Chondrocyte (in vitro differentiated cells): ENCODE data around the gene ITSN1. TPM values are rescaled to one million over a fixed set of nuclear protein-coding genes. Genes with fewer than 3 reads are reported as not detected.
A peak's percentile ranks its signal among the peaks of the same experiment; 100 is the strongest.
"Not testable (repeated sequence)": the region's sequence is repeated elsewhere in the genome, so short reads cannot be mapped to it uniquely, and the experiment has no call there.

Experiments
- DNase-seq: peaks from one replicate; pipeline ENCODE4 v3.0.0; 2021; ENCODE audit warnings: mixed read lengths, low spot score
- H3K27ac Mint-ChIP-seq: one replicate; pipeline ENCODE4 v1.8.0; 2021; ENCODE audit warnings: mild to moderate bottlenecking, moderate library complexity, mixed read lengths; ENCODE audit not compliant: unreplicated experiment
- H3K27me3 Mint-ChIP-seq: 2 replicates; pipeline ENCODE4 v1.8.0; 2021; ENCODE audit warnings: low read depth, mixed read lengths
- H3K36me3 Mint-ChIP-seq: 2 replicates; pipeline ENCODE4 v1.8.0; 2021; ENCODE audit warnings: low read depth, mixed read lengths
- H3K4me1 Mint-ChIP-seq: 2 replicates; pipeline ENCODE4 v1.8.0; 2021; ENCODE audit warnings: low read depth, mild to moderate bottlenecking, mixed read lengths
- H3K4me3 Mint-ChIP-seq: one replicate; pipeline ENCODE4 v1.8.0; 2021; ENCODE audit warnings: mild to moderate bottlenecking, moderate library complexity, mixed read lengths; ENCODE audit not compliant: unreplicated experiment
- H3K9me3 Mint-ChIP-seq: 2 replicates; pipeline ENCODE4 v1.8.0; 2021; ENCODE audit warnings: low read depth, mixed read lengths
- total RNA-seq: library from RNA; stranded (reverse); gene quantifications from 3 replicates; pipeline ENCODE4 v1.2.1, GENCODE V29; 2021
- TF ChIP-seq, protein P1 (sequence below): fragments of 200-600 bp; sonication (generic); IDR thresholded peaks from 2 replicates; pipeline ENCODE4 v1.5.0; 2021; ENCODE audit warnings: antibody characterized with exemption, mild to moderate bottlenecking, moderate library complexity

Gene ITSN1
- total RNA-seq, 1 donor from 2014 or later = 29.8 TPM

DNA sequence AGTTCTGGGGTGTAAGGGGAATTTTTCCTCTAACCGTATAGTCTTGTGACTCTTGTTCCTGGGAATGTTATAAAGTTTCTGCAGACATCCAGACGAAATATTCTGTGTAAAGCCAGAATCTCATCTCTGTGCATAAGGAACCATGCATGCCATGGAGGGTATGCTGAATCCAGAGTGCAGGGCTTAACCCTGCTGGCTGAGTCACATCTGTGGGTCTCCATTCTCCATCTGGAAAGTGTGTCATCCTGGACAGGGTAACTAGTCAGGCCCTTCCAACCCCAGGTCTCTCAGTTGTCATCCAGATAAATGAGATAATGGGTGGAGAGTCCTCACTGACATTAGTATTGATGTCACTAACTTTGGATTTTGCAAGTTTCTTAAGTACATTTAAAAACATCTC lies 224.5 kb downstream of the ITSN1 start:
- no peak for DNase-seq
- H3K36me3 Mint-ChIP-seq = no peaks in the 10 kb centered on the region

DNA sequence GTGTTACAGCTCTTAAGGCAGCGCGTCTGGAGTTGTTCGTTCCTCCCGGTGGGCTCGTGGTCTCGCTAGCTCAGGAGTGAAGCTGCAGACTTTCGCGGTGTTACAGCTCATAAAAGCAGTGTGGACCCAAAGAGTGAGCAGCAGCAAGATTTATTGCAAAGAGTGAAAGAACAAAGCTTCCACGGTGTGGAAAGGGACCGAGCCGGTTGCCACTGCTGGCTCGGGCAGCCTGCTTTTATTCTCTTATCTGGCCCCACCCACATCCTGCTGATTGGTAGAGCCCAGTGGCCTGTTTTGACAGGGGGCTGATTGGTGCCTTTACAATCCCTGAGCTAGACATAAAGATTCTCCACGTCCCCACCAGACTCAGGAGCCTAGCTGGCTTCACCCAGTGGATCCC lies 225.6 kb downstream of the ITSN1 start:
- H3K4me3 Mint-ChIP-seq, H3K36me3 Mint-ChIP-seq, H3K9me3 Mint-ChIP-seq, H3K27ac Mint-ChIP-seq, H3K4me1 Mint-ChIP-seq, H3K27me3 Mint-ChIP-seq: not testable (repeated sequence)
- peak; percentile 7 for DNase-seq

More for the DNA sequence above, 224.5 kb downstream of the ITSN1 start:
- H3K27me3 Mint-ChIP-seq = no peaks in the 10 kb centered on the region
- no peaks in the 10 kb centered on the region for H3K9me3 Mint-ChIP-seq
- H3K4me3 Mint-ChIP-seq = no peak overlapping the region
- TF ChIP-seq, protein P1, sequence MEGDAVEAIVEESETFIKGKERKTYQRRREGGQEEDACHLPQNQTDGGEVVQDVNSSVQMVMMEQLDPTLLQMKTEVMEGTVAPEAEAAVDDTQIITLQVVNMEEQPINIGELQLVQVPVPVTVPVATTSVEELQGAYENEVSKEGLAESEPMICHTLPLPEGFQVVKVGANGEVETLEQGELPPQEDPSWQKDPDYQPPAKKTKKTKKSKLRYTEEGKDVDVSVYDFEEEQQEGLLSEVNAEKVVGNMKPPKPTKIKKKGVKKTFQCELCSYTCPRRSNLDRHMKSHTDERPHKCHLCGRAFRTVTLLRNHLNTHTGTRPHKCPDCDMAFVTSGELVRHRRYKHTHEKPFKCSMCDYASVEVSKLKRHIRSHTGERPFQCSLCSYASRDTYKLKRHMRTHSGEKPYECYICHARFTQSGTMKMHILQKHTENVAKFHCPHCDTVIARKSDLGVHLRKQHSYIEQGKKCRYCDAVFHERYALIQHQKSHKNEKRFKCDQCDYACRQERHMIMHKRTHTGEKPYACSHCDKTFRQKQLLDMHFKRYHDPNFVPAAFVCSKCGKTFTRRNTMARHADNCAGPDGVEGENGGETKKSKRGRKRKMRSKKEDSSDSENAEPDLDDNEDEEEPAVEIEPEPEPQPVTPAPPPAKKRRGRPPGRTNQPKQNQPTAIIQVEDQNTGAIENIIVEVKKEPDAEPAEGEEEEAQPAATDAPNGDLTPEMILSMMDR = no peak
- H3K27ac Mint-ChIP-seq = no peak overlapping the region
- no peaks in the 10 kb centered on the region for H3K4me1 Mint-ChIP-seq

DNA sequence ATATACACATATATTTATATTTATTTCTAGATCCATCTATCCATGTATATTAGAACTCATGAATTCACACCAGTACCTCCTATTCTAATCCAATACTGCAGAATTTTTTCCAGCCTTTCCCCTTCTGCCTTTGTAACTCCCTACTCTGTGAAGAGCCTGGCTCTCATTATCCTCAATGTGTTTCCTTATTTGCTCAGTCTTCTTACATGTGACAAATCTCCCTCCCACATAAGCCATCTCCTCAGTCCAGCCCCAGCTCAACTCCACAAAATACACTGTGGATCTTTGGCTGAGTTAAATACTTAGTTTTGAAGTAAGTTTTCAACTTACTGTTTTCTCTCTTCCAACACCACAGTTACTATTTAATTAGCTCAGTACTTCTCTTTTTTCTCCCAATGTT lies 227.6 kb downstream of the ITSN1 start:
- Mint-ChIP-seq H3K27me3 (no peaks in the 10 kb centered on the region), H3K4me3 (no peak overlapping the region), H3K36me3 (no peaks in the 10 kb centered on the region), H3K4me1 (no peaks in the 10 kb centered on the region), H3K9me3 (no peaks in the 10 kb centered on the region), H3K27ac (no peak overlapping the region)
- TF ChIP-seq, protein P1 = no peak
- DNase-seq = no peak

DNA sequence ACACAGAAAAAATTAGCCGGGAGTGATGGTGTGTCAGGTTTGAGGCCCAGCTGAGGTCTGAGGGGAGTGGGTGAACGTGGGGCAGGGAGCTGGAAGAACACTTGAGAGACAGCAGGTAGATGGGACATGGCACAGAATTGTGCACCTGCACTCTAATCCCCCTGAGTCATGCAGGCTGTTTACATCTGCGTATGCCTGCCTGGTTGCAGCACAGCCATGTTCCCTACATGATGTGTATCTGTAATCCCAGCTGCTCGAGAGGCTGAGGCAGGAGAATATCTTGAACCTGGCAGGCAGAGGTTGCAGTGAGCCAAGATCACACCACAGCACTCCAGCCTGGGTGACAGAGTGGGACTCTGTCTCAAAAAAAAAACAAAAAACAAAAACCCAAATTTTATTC lies 228.5 kb downstream of the ITSN1 start:
- no peaks in the 10 kb centered on the region for H3K27me3 Mint-ChIP-seq
- H3K4me3 Mint-ChIP-seq = no peak overlapping the region
- peak overlapping the region; percentile 36 for H3K27ac Mint-ChIP-seq
- no peaks in the 10 kb centered on the region for H3K4me1 Mint-ChIP-seq
- peak; percentile 29 for DNase-seq
- H3K9me3 Mint-ChIP-seq = no peaks in the 10 kb centered on the region
- TF ChIP-seq, protein P1 = no peak
- H3K36me3 Mint-ChIP-seq = no peaks in the 10 kb centered on the region

DNA sequence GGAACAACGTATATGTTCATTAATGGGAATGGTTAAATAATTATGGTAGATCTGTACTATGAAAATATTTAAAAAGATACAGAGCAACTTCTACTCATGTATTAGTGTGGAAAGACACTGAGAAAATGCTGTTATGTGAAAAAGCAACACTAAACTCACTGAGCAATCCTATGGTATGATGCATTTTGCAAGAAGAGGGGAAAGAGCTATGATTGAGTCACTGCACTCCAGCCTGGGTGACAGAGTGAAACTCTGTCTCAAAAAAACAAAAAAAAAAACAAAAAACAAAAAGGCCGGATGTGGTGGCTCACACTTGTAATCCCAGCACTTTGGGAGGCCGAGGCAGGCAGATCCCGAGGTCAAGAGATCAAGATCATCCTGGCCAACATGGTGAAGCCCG lies 228.9 kb downstream of the ITSN1 start:
- Mint-ChIP-seq H3K4me3 (no peak overlapping the region), H3K27ac (peak overlapping the region; percentile 36), H3K4me1 (no peaks in the 10 kb centered on the region), H3K36me3 (no peaks in the 10 kb centered on the region), H3K9me3 (no peaks in the 10 kb centered on the region), H3K27me3 (peaks cover 1% of the 10 kb centered on the region)
- no peak for DNase-seq
- TF ChIP-seq, protein P1 = no peak

DNA sequence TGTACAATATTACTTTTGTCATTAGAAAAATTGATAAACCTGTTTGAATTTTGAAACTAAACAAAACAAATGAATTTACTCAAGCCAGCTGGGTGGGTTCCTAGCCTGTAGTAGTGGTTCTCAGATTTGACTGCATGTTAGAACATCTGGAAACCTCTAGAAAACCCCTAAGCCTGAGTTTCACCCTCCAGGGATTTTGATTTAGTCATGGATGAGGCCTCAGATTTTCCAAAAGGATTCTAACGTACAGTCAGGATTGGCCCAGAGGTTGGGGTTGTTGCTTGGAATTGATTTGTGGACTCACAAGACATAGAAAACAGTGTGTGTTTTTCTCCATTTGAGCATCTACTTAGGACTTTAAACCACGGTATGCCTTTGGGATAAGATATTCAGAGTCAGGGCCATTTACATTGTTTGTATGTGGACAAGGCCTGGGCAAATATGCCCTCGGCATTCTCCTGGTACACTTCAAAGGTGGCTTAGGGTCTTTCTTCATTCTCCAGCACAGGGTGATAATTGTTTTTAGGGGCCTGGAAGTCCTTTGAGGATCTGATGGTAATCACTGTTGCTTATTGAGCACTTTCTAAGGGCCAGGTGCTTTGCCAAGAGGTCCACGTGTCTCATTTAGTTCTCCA lies 230.7 kb downstream of the ITSN1 start:
- no peaks in the 10 kb centered on the region for H3K9me3 Mint-ChIP-seq
- no peak overlapping the region for H3K4me3 Mint-ChIP-seq
- peaks cover 5% of the 10 kb centered on the region for H3K4me1 Mint-ChIP-seq
- no peaks in the 10 kb centered on the region for H3K36me3 Mint-ChIP-seq
- TF ChIP-seq, protein P1 = no peak
- no peak for DNase-seq
- H3K27ac Mint-ChIP-seq = no peak overlapping the region
- peaks cover 2% of the 10 kb centered on the region for H3K27me3 Mint-ChIP-seq
